Activated naive CD8-positive, alpha-beta T cell (primary cell): ENCODE data around the gene DPP6.

Experiments
- H3K27ac Mint-ChIP-seq: one replicate; pipeline ENCODE4 v1.8.0; 2021; ENCODE audit warnings: mixed read lengths
- H3K27me3 Mint-ChIP-seq: one replicate; pipeline ENCODE4 v1.8.0; 2021; ENCODE audit warnings: mixed read lengths
- H3K36me3 Mint-ChIP-seq: one replicate; pipeline ENCODE4 v1.8.0; 2021; ENCODE audit warnings: mixed read lengths
- H3K4me1 Mint-ChIP-seq: one replicate; pipeline ENCODE4 v1.8.0; 2021; ENCODE audit warnings: low read depth, mixed read lengths
- H3K4me3 Mint-ChIP-seq: one replicate; pipeline ENCODE4 v1.8.0; 2021; ENCODE audit warnings: mild to moderate bottlenecking, mixed read lengths
- H3K9me3 Mint-ChIP-seq: one replicate; pipeline ENCODE4 v1.8.0; 2021; ENCODE audit warnings: low read depth, mixed read lengths

The DPP6 gene

DNA sequence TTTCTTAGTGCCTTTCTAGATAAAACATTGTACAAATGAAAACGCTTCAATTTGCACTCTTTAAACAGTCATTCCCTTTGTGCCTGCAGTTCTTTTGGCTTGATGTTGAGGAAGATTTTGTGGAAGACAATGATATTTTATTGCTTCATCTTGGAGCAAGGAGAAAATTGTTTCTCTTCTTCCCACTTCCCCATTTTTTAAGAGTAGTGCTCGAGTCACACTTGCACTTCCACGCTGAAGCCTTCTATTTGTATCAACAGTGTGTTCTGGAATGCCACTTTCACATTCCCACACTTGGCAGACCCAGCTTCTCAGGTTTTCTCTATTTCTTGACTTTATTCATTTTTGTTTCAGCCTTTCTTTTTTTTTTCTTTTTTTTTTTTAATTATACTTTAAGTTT lies 581.4 kb downstream of the DPP6 start:
- Mint-ChIP-seq H3K4me3 (no peak overlapping the region), H3K4me1 (no peaks in the 10 kb centered on the region), H3K9me3 (peaks cover 10% of the 10 kb centered on the region), H3K27ac (no peak overlapping the region), H3K36me3 (no peaks in the 10 kb centered on the region), H3K27me3 (no peaks in the 10 kb centered on the region)

GRCh38 chr7:154638286-154638685 lies 586.1 kb downstream of the DPP6 start:
- no peaks in the 10 kb centered on the region for H3K27me3 Mint-ChIP-seq
- no peaks in the 10 kb centered on the region for H3K36me3 Mint-ChIP-seq
- H3K4me3 Mint-ChIP-seq: no peak overlapping the region
- H3K27ac Mint-ChIP-seq: no peak overlapping the region
- H3K9me3 Mint-ChIP-seq: peaks cover 10% of the 10 kb centered on the region
- H3K4me1 Mint-ChIP-seq: no peaks in the 10 kb centered on the region

DNA sequence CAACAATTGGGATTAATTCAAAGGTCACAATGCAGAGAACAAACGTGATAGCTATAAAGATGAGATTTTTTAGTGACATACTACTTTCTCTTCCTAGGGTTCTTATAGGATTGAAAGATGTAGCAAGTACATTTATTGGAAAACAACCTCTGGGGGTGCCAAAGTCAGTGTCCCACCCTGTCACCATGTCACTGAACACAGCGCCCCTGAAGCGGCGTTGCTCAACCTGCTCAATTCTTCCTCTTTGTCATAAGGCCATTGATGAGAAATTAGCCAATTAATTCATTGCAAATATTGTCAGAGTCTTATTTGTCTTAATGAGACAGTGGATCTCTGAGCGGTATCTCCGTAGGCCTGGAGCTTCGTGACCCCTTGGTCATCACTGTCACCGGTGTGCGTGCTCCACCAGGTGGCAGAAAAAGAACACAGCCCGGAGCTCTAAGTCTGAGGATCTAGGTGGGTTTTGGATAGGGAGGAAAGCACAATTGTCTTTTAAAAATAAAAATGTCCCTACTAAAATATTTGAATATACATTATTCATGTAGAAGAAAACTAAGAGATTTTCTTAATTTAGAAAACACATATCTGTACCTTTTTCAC lies 588.2 kb downstream of the DPP6 start:
- Mint-ChIP-seq H3K36me3 (no peaks in the 10 kb centered on the region), H3K27ac (no peak overlapping the region), H3K4me3 (no peak overlapping the region), H3K4me1 (no peaks in the 10 kb centered on the region), H3K27me3 (no peaks in the 10 kb centered on the region), H3K9me3 (peaks cover 7% of the 10 kb centered on the region)

- H3K27me3 Mint-ChIP-seq: no peaks in the 10 kb centered on the region
- H3K9me3 Mint-ChIP-seq: peaks cover 5% of the 10 kb centered on the region
- no peak overlapping the region for H3K27ac Mint-ChIP-seq
- no peaks in the 10 kb centered on the region for H3K36me3 Mint-ChIP-seq
- no peak overlapping the region for H3K4me3 Mint-ChIP-seq
- H3K4me1 Mint-ChIP-seq: no peaks in the 10 kb centered on the region
Measured at GRCh38 chr7:154640917-154641316, 588.7 kb downstream of the DPP6 start.

GRCh38 chr7:154644366-154644765 lies 592.2 kb downstream of the DPP6 start:
- no peaks in the 10 kb centered on the region for H3K4me1 Mint-ChIP-seq
- no peak overlapping the region for H3K4me3 Mint-ChIP-seq
- H3K36me3 Mint-ChIP-seq: no peaks in the 10 kb centered on the region
- H3K27ac Mint-ChIP-seq: no peak overlapping the region
- peaks cover 7% of the 10 kb centered on the region for H3K9me3 Mint-ChIP-seq
- no peaks in the 10 kb centered on the region for H3K27me3 Mint-ChIP-seq

DNA sequence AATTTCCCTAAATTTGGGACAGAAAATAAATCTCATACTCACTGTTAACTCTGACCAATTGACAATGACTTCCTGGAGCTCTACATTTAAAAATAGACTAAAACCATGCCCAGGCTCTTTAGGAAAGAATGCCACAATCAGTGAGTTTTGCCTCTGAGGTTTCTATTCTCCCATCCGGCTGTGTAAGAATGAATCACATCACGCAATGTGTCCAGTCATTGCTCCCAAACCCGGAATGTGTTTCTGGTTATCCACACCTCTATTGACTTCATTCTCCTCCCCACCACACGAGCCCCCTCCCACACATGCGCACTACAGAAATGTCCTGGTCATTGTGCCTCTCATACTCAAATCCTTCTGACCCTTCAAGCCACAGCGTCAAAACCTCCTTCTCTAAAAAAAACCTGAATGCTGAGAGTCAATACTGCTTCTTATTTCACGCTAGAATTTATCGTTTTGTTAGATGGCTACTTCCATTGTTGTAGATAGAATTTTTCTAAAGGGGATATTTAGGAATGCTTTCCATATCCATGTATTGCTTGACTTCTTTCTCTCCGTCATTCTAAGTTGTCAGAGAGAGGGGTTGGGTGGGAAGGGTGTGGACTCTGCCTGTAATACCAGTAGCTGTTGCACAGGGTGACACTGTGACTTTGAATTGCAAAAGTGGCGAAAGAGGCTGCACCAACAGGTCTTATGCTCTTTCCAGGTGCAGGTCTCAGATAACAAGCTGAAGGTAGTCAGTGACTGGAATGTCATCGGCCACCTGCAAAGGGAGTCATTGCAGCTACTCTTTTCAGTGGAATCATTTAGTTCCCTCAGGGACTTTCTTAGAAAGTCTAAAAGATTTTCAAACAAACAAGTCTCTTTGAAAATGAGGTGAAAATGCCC lies 594.2 kb downstream of the DPP6 start:
- no peak overlapping the region for H3K4me3 Mint-ChIP-seq
- H3K27me3 Mint-ChIP-seq: no peaks in the 10 kb centered on the region
- H3K36me3 Mint-ChIP-seq: no peaks in the 10 kb centered on the region
- H3K9me3 Mint-ChIP-seq: peaks cover 10% of the 10 kb centered on the region
- H3K27ac Mint-ChIP-seq: no peak overlapping the region
- no peaks in the 10 kb centered on the region for H3K4me1 Mint-ChIP-seq

GRCh38 chr7:154647625-154648024 lies 595.4 kb downstream of the DPP6 start:
- H3K9me3 Mint-ChIP-seq: peaks cover 11% of the 10 kb centered on the region
- H3K36me3 Mint-ChIP-seq: no peaks in the 10 kb centered on the region
- no peak overlapping the region for H3K27ac Mint-ChIP-seq
- no peak overlapping the region for H3K4me3 Mint-ChIP-seq
- no peaks in the 10 kb centered on the region for H3K27me3 Mint-ChIP-seq
- H3K4me1 Mint-ChIP-seq: no peaks in the 10 kb centered on the region

DNA sequence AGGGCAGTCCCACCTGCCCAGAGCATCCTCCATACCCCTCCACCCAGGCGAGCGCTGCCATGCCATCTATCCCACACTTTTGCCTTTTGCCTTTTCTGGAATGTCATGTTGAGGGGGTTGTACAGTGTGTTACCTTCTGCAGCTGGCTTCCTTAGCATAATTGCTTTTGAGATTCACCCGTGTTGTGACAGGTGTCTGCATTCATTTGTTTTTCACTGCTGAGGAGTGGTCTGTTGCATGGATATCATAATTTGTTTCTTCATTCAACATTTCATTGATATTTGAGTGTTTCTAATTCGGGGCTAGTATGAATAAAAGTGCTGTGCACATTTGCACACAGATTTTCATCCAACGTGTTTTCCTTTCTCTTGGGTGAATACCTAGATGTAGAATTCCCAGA lies 596.8 kb downstream of the DPP6 start:
- H3K27ac Mint-ChIP-seq: no peak overlapping the region

GRCh38 chr7:154649434-154649833 lies 597.2 kb downstream of the DPP6 start:
- Mint-ChIP-seq H3K27ac (no peak overlapping the region), H3K4me1 (no peaks in the 10 kb centered on the region), H3K27me3 (no peaks in the 10 kb centered on the region), H3K36me3 (no peaks in the 10 kb centered on the region), H3K4me3 (no peak overlapping the region), H3K9me3 (peaks cover 7% of the 10 kb centered on the region)

More for the DNA sequence above, 596.8 kb downstream of the DPP6 start:
- no peaks in the 10 kb centered on the region for H3K27me3 Mint-ChIP-seq
- no peaks in the 10 kb centered on the region for H3K36me3 Mint-ChIP-seq
- H3K4me3 Mint-ChIP-seq: no peak overlapping the region
- peaks cover 9% of the 10 kb centered on the region for H3K9me3 Mint-ChIP-seq
- H3K4me1 Mint-ChIP-seq: no peaks in the 10 kb centered on the region

DNA sequence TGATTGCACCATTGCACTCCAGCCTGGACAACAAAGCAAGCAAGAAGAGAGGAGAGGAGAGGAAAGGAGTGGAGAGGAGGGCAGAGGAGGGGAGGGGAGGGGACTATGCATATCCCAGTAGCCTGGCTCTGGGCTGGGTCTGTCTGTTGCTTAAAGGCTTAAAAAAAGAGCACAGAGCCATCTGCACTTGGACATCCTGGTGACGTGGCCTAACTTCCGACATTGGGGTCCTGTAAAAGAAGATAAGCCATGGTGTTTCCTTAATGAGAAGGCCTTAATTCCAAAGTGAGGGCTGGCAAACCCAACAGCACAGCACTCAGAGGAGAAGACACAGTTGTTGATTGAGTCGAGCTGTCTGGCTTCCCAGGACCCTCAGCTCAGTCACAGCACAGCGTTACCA lies 598.1 kb downstream of the DPP6 start:
- Mint-ChIP-seq H3K4me1 (no peaks in the 10 kb centered on the region), H3K9me3 (peaks cover 7% of the 10 kb centered on the region), H3K27me3 (no peaks in the 10 kb centered on the region), H3K4me3 (no peak overlapping the region), H3K27ac (no peak overlapping the region), H3K36me3 (no peaks in the 10 kb centered on the region)

GRCh38 chr7:154651501-154651900 lies 599.3 kb downstream of the DPP6 start:
- Mint-ChIP-seq H3K36me3 (no peaks in the 10 kb centered on the region), H3K9me3 (peaks cover 4% of the 10 kb centered on the region), H3K27me3 (no peaks in the 10 kb centered on the region), H3K4me1 (no peaks in the 10 kb centered on the region), H3K27ac (no peak overlapping the region), H3K4me3 (no peak overlapping the region)

GRCh38 chr7:154652564-154652963 lies 600.4 kb downstream of the DPP6 start:
- Mint-ChIP-seq H3K27me3 (no peaks in the 10 kb centered on the region), H3K4me1 (no peaks in the 10 kb centered on the region), H3K9me3 (peaks cover 4% of the 10 kb centered on the region), H3K36me3 (no peaks in the 10 kb centered on the region), H3K27ac (no peak overlapping the region), H3K4me3 (no peak overlapping the region)

GRCh38 chr7:154653281-154653680 lies 601.1 kb downstream of the DPP6 start:
- Mint-ChIP-seq H3K36me3 (no peaks in the 10 kb centered on the region), H3K9me3 (peaks cover 4% of the 10 kb centered on the region), H3K27me3 (no peaks in the 10 kb centered on the region), H3K4me1 (no peaks in the 10 kb centered on the region), H3K4me3 (no peak overlapping the region), H3K27ac (no peak overlapping the region)

DNA sequence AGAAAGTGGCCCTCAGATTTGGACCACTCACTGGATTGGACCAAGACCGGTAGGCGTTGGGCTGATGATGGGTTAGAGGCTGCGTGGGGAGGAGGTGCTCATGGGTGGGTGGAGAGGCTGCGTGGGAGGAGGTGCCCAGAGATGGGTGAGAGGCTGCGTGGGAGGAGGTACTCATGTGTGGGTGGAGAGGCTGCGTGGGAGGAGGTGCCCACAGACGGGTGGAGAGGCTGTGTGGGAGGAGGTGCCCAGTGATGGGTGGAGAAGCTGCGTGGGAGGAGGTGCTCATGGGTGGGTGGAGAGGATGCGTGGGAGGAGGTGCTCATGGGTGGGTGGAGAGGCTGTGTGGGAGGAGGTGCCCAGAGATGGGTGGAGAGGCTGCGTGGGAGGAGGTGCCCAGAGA lies 604.4 kb downstream of the DPP6 start:
- Mint-ChIP-seq H3K36me3 (peaks cover 2% of the 10 kb centered on the region), H3K4me1 (no peaks in the 10 kb centered on the region), H3K4me3 (no peak overlapping the region), H3K27me3 (no peaks in the 10 kb centered on the region), H3K27ac (no peak overlapping the region), H3K9me3 (peaks cover 6% of the 10 kb centered on the region)

DNA sequence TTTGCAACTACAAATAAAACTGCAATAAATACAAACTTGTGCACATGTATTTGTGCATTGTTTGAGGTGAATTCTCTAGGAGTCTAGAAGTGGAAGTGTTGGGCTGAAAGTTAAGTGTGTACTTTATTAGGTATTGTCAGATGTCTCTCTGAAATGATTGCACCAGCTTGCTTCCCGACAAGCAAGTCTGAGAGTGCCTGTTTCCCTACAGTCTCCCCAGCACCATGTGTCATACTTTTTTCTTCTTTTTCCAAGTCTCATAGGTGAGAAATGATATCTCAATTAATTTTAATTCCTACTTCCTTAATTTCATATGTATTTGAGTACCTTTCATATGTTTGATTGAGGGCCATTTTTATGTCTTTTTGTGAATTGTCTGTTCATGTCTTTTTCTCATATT lies 614.6 kb downstream of the DPP6 start:
- H3K9me3 Mint-ChIP-seq: peaks cover 17% of the 10 kb centered on the region
- H3K4me3 Mint-ChIP-seq: no peak overlapping the region
- no peaks in the 10 kb centered on the region for H3K4me1 Mint-ChIP-seq
- H3K36me3 Mint-ChIP-seq: no peaks in the 10 kb centered on the region
- H3K27me3 Mint-ChIP-seq: no peaks in the 10 kb centered on the region
- no peak overlapping the region for H3K27ac Mint-ChIP-seq
